Skin of body (tissue), 2 donors: ENCODE data around the gene KCNK2. TPM values are rescaled to one million over a fixed set of nuclear protein-coding genes. Genes with fewer than 3 reads are reported as not detected.

Experiments
- DNase-seq: peaks from one replicate; lab custom pipeline; 2025; lab: John Stamatoyannopoulos, UW
- total RNA-seq: library from RNA; depleted of rRNA; stranded (reverse); fragments of >200 nt; gene quantifications from one replicate; pipeline ENCODE4 v1.2.3, GENCODE V29; 2014

KCNK2 gene
- total RNA-seq, 1 donor from 2014 or later = 6.6 TPM

GRCh38 chr1:215095524-215095923 lies 13.0 kb downstream of the KCNK2 start:
- no peak for DNase-seq

GRCh38 chr1:215101511-215101910 lies 19.0 kb downstream of the KCNK2 start:
- DNase-seq = no peak

GRCh38 chr1:215104283-215104682 lies 21.7 kb downstream of the KCNK2 start:
- DNase-seq = no peak

GRCh38 chr1:215106067-215106466 lies 23.5 kb downstream of the KCNK2 start:
- DNase-seq = no peak

- DNase-seq = no peak
Measured at GRCh38 chr1:215109171-215109570, 26.6 kb downstream of the KCNK2 start.

- no peak for DNase-seq
Measured at GRCh38 chr1:215111916-215112315, 29.4 kb downstream of the KCNK2 start.

- no peak for DNase-seq
Measured at GRCh38 chr1:215113776-215114153, 31.2 kb downstream of the KCNK2 start.

GRCh38 chr1:215114154-215114933 lies 31.8 kb downstream of the KCNK2 start:
- DNase-seq = no peak

GRCh38 chr1:215115760-215116159 lies 33.2 kb downstream of the KCNK2 start:
- no peak for DNase-seq

GRCh38 chr1:215118081-215118480 lies 35.5 kb downstream of the KCNK2 start:
- DNase-seq = no peak

- DNase-seq = no peak
Measured at GRCh38 chr1:215119056-215119455, 36.5 kb downstream of the KCNK2 start.

GRCh38 chr1:215119719-215120365 lies 37.3 kb downstream of the KCNK2 start:
- no peak for DNase-seq

- DNase-seq = no peak
Measured at GRCh38 chr1:215128504-215128903, 46.0 kb downstream of the KCNK2 start.

- DNase-seq = no peak
Measured at GRCh38 chr1:215131291-215131690, 48.8 kb downstream of the KCNK2 start.

GRCh38 chr1:215132156-215132555 lies 49.6 kb downstream of the KCNK2 start:
- DNase-seq = no peak

- DNase-seq = no peak
Measured at GRCh38 chr1:215133532-215133931, 51.0 kb downstream of the KCNK2 start.

GRCh38 chr1:215137985-215138384 lies 55.4 kb downstream of the KCNK2 start:
- DNase-seq = no peak

GRCh38 chr1:215140135-215140534 lies 57.6 kb downstream of the KCNK2 start:
- no peak for DNase-seq

GRCh38 chr1:215141460-215141859 lies 58.9 kb downstream of the KCNK2 start:
- DNase-seq = no peak

GRCh38 chr1:215143497-215143896 lies 61.0 kb downstream of the KCNK2 start:
- no peak for DNase-seq

GRCh38 chr1:215146240-215146975 lies 63.9 kb downstream of the KCNK2 start:
- peak; percentile 13 for DNase-seq

- no peak for DNase-seq
Measured at GRCh38 chr1:215147024-215147423, 64.5 kb downstream of the KCNK2 start.
